GM12891 (cell line): ENCODE measurements around the gene NFX1.

Source experiments
- POLR2A ChIP-seq: IDR thresholded peaks from 2 replicates; pipeline ENCODE4 v1.6.1; 2011; ENCODE audit warnings: low read depth, low read length, control low read depth
- POLR2AphosphoS5 ChIP-seq: IDR thresholded peaks from 2 replicates; pipeline ENCODE4 v1.6.1; 2011; ENCODE audit warnings: low read depth, low read length, control low read depth
- TAF1 ChIP-seq: IDR thresholded peaks from 2 replicates; pipeline ENCODE4 v1.6.1; 2011; ENCODE audit warnings: low read depth, low read length, control low read depth

- TF ChIP-seq TAF1, result no peak
- no peak for TF ChIP-seq POLR2A
- TF ChIP-seq POLR2AphosphoS5, result no peak
These were observed 90.2 kb downstream of the NFX1 start for GRCh38 chr9:33380390-33381094.
